GM03348 (cell line): ENCODE data around the gene ALX4.

ENCODE experiments used
- DNase-seq: peaks from one replicate; pipeline ENCODE4 v3.0.0; 2012; ENCODE audit warnings: low spot score

The ALX4 gene

GRCh38 chr11:44335052-44335760, 25.3 kb upstream of the ALX4 start:
- DNase-seq: no peak

- DNase-seq: no peak
Measured at GRCh38 chr11:44334356-44335004, 24.5 kb upstream of the ALX4 start.

GRCh38 chr11:44333271-44334218, 23.6 kb upstream of the ALX4 start:
- no peak for DNase-seq

- no peak for DNase-seq
Measured at GRCh38 chr11:44332665-44333064, 22.7 kb upstream of the ALX4 start.

GRCh38 chr11:44329472-44330230, 19.7 kb upstream of the ALX4 start:
- no peak for DNase-seq

GRCh38 chr11:44328138-44328660, 18.3 kb upstream of the ALX4 start:
- no peak for DNase-seq

- no peak for DNase-seq
Measured at GRCh38 chr11:44327730-44328129, 17.8 kb upstream of the ALX4 start.

- DNase-seq: no peak
Measured at GRCh38 chr11:44326615-44327475, 16.9 kb upstream of the ALX4 start.

GRCh38 chr11:44325698-44326097, 15.8 kb upstream of the ALX4 start:
- no peak for DNase-seq

GRCh38 chr11:44324749-44325525, 15.0 kb upstream of the ALX4 start:
- DNase-seq: no peak

GRCh38 chr11:44324222-44324621, 14.3 kb upstream of the ALX4 start:
- no peak for DNase-seq

- DNase-seq: no peak
Measured at GRCh38 chr11:44322243-44322642, 12.3 kb upstream of the ALX4 start.

- no peak for DNase-seq
Measured at GRCh38 chr11:44321059-44321458, 11.1 kb upstream of the ALX4 start.

GRCh38 chr11:44320289-44320973, 10.5 kb upstream of the ALX4 start:
- no peak for DNase-seq

GRCh38 chr11:44319552-44320288, 9.8 kb upstream of the ALX4 start:
- no peak for DNase-seq

- DNase-seq: no peak
Measured at GRCh38 chr11:44319170-44319551, 9.2 kb upstream of the ALX4 start.

GRCh38 chr11:44318369-44318768, 8.4 kb upstream of the ALX4 start:
- no peak for DNase-seq

GRCh38 chr11:44316659-44317240, 6.8 kb upstream of the ALX4 start:
- DNase-seq: no peak
